ENCODE measurements around the gene MKX.

DNA sequence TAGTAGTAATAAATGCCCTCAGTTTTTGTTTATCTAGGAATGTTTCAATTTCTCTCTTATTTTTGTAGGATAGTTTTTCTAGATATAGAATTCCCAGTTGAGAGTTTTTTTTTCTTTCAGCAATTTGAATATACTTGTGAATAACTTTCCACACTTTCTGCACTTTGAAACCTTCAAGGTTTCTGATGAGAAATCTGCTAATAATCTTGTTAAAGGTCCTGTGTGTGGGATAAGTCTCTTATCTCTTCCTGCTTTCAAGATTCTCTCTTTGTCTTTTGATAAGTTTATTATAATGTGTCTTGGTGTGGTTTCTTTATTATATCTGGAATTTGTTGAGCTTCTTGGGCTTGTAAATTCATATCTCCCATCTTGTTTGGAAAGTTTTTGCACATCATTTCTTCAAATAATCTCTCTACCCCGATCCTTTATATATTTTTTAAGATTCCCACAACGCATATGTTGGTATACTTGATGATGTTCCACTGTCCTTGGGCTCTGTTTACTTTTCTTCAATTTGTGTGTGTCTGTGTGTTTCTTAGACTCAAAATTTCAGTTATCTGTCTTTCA lies 103.5 kb downstream of the MKX start:
- TF ChIP-seq POLR2AphosphoS5 (IDR thresholded peaks at IDR 0.05) (no peak), POLR2A (IDR thresholded peaks at IDR 0.05) (no peak), EP300 (IDR thresholded peaks at IDR 0.05) (no peak)
- TF ChIP-seq, protein P1, sequence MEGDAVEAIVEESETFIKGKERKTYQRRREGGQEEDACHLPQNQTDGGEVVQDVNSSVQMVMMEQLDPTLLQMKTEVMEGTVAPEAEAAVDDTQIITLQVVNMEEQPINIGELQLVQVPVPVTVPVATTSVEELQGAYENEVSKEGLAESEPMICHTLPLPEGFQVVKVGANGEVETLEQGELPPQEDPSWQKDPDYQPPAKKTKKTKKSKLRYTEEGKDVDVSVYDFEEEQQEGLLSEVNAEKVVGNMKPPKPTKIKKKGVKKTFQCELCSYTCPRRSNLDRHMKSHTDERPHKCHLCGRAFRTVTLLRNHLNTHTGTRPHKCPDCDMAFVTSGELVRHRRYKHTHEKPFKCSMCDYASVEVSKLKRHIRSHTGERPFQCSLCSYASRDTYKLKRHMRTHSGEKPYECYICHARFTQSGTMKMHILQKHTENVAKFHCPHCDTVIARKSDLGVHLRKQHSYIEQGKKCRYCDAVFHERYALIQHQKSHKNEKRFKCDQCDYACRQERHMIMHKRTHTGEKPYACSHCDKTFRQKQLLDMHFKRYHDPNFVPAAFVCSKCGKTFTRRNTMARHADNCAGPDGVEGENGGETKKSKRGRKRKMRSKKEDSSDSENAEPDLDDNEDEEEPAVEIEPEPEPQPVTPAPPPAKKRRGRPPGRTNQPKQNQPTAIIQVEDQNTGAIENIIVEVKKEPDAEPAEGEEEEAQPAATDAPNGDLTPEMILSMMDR (IDR thresholded peaks at IDR 0.05) = no peak
